Osteoblast (primary cell): Measurements from ENCODE around the gene ITGB5. TPM values are rescaled to one million over a fixed set of nuclear protein-coding genes. Genes with fewer than 3 reads are reported as not detected.
A peak's percentile ranks its signal among the peaks of the same experiment; 100 is the strongest.

ENCODE experiments used
- DNase-seq: peaks from one replicate; pipeline ENCODE4 v3.0.0; 2011; ENCODE audit warnings: low spot score, mixed read lengths; ENCODE audit not compliant: insufficient read length; ENCODE audit errors: missing footprints
- H2AFZ ChIP-seq: 2 replicates; pipeline ENCODE4 v1.6.0; 2011; ENCODE audit warnings: mild to moderate bottlenecking, low read length
- H3K27ac ChIP-seq: 2 replicates; pipeline ENCODE4 v1.5.1; 2011; ENCODE audit warnings: mild to moderate bottlenecking, low read depth, low read length, moderate library complexity
- H3K27me3 ChIP-seq: 2 replicates; pipeline ENCODE4 v1.6.0; 2012; ENCODE audit warnings: mild to moderate bottlenecking, control low read depth, inconsistent platforms, low read length, moderate library complexity; ENCODE audit not compliant: insufficient read depth
- H3K36me3 ChIP-seq: 2 replicates; pipeline ENCODE4 v1.5.1; 2011; ENCODE audit warnings: mild to moderate bottlenecking, low read length, control low read depth, moderate library complexity; ENCODE audit not compliant: insufficient read depth
- H3K4me1 ChIP-seq: 2 replicates; pipeline ENCODE4 v1.5.1; 2011; ENCODE audit warnings: mild to moderate bottlenecking, low read length, control low read depth, moderate library complexity; ENCODE audit not compliant: insufficient read depth
- H3K4me2 ChIP-seq: 2 replicates; pipeline ENCODE4 v1.6.0; 2011; ENCODE audit warnings: mild to moderate bottlenecking, low read length; ENCODE audit not compliant: insufficient read depth
- H3K4me3 ChIP-seq: fragments of 200-600 bp; sonication (generic); 3 replicates; pipeline ENCODE4 v1.5.1; 2012; ENCODE audit warnings: mild to moderate bottlenecking, low read length, inconsistent platforms; ENCODE audit not compliant: insufficient read depth
- H3K79me2 ChIP-seq: 2 replicates; pipeline ENCODE4 v1.6.0; 2012; ENCODE audit warnings: mild to moderate bottlenecking, low read length, control low read depth, inconsistent platforms; ENCODE audit not compliant: insufficient read depth
- H3K9me3 ChIP-seq: 2 replicates; pipeline ENCODE4 v1.5.1; 2011; ENCODE audit warnings: low read depth, low read length, control low read depth
- H4K20me1 ChIP-seq: 2 replicates; pipeline ENCODE4 v1.6.0; 2012; ENCODE audit warnings: mild to moderate bottlenecking, low read length, control low read depth; ENCODE audit not compliant: insufficient read depth
- total RNA-seq: library from RNA; depleted of rRNA; stranded (reverse); fragments of >200 nt; gene quantifications from 2 replicates; pipeline ENCODE4 v1.2.3, GENCODE V29; 2012
- TF ChIP-seq, protein P1 (sequence below): IDR thresholded peaks from 2 replicates; pipeline ENCODE4 v1.5.1; 2011; ENCODE audit warnings: mild to moderate bottlenecking, low read depth, low read length, moderate library complexity; ENCODE audit errors: extremely low read depth

The ITGB5 gene
- total RNA-seq, 1 donor: 433 TPM

DNA sequence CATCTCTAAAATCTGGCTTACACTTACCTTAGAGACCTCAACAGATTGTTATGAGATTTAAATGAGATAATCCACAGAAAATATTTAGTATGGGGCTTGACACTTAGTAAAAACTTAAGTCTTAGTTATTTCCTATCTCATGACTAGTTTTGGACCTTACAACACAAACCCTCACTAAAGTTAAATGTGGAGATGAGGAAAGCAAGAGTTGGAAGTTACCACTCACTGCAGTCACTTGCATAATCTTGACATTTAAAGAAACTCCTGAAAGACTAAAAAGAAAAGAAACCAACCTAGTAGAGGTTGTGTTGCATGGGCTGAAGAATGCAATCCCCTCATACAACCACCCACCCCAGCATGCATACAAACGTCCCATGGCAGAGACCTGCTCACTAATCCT, 40.1 kb downstream of the ITGB5 start:
- DNase-seq: no peak
- H3K27ac ChIP-seq: no peak overlapping the region
- peaks cover 45% of the 10 kb centered on the region for H3K4me1 ChIP-seq

DNA sequence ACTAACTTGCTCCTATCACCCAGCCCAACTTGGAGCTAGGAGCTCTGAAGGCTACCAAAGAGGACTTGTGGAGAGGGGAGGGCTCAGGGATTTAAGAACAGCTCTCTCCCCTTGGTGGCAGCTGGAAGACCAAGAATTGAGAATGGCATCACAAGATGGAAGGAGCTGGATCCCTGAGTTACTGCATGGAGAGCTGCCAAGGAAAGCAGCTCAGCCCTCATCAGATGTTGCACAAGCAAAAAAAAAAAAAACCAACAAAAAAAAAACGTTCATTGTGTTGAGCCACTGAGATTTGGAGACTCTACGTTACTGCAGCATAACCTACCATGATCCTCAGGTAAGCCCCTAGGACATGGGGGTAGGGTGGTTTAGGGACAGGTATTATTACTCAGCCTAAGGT, 41.0 kb downstream of the ITGB5 start:
- no peaks in the 10 kb centered on the region for H4K20me1 ChIP-seq
- H3K4me1 ChIP-seq: peaks cover 36% of the 10 kb centered on the region
- peak overlapping the region; percentile 86 for H3K27ac ChIP-seq
- H3K79me2 ChIP-seq: peaks cover 51% of the 10 kb centered on the region
- TF ChIP-seq, protein P1, sequence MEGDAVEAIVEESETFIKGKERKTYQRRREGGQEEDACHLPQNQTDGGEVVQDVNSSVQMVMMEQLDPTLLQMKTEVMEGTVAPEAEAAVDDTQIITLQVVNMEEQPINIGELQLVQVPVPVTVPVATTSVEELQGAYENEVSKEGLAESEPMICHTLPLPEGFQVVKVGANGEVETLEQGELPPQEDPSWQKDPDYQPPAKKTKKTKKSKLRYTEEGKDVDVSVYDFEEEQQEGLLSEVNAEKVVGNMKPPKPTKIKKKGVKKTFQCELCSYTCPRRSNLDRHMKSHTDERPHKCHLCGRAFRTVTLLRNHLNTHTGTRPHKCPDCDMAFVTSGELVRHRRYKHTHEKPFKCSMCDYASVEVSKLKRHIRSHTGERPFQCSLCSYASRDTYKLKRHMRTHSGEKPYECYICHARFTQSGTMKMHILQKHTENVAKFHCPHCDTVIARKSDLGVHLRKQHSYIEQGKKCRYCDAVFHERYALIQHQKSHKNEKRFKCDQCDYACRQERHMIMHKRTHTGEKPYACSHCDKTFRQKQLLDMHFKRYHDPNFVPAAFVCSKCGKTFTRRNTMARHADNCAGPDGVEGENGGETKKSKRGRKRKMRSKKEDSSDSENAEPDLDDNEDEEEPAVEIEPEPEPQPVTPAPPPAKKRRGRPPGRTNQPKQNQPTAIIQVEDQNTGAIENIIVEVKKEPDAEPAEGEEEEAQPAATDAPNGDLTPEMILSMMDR: no peak
- H2AFZ ChIP-seq: no peak overlapping the region
- no peaks in the 10 kb centered on the region for H3K9me3 ChIP-seq
- H3K36me3 ChIP-seq: peaks cover 44% of the 10 kb centered on the region
- no peak overlapping the region for H3K4me3 ChIP-seq
- peak overlapping the region; percentile 59 for H3K4me2 ChIP-seq
- H3K27me3 ChIP-seq: no peaks in the 10 kb centered on the region
- peak; percentile 93 for DNase-seq

More for the DNA sequence above, 40.1 kb downstream of the ITGB5 start:
- Histone ChIP-seq H3K4me3 (no peak overlapping the region), H3K36me3 (peaks cover 35% of the 10 kb centered on the region), H3K4me2 (no peak overlapping the region), H4K20me1 (no peaks in the 10 kb centered on the region), H3K9me3 (no peaks in the 10 kb centered on the region), H2AFZ (no peak overlapping the region), H3K27me3 (no peaks in the 10 kb centered on the region), H3K79me2 (peaks cover 50% of the 10 kb centered on the region)
- TF ChIP-seq, protein P1: no peak

DNA sequence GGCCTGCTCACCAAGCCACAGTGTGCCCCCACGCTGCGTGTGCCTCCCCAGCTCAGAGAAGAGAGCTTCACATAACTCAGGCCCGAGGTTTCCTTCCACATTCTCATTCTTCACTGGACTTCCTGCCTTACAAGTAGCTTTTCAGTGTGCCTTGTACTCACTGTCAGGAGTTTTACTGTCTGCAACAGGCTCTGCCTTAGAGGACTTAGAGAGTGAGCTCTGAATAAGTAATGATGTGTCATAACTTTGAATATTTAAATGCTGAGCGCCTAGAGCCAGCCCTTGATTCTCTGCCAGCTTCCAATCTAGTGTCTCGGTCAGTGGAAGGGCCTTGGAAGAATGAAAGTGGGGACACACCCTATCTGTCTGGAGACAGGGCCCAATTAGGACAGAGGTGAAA, 41.8 kb downstream of the ITGB5 start:
- H3K27ac ChIP-seq: peak overlapping the region; percentile 86
- peak overlapping the region; percentile 59 for H3K4me2 ChIP-seq
- no peaks in the 10 kb centered on the region for H3K27me3 ChIP-seq
- H2AFZ ChIP-seq: no peak overlapping the region
- no peak overlapping the region for H3K4me3 ChIP-seq
- no peaks in the 10 kb centered on the region for H3K9me3 ChIP-seq
- peaks cover 29% of the 10 kb centered on the region for H3K4me1 ChIP-seq
- no peaks in the 10 kb centered on the region for H4K20me1 ChIP-seq
- peak; percentile 94 for DNase-seq
- TF ChIP-seq, protein P1: no peak
- H3K79me2 ChIP-seq: peaks cover 54% of the 10 kb centered on the region
- H3K36me3 ChIP-seq: peaks cover 48% of the 10 kb centered on the region

DNA sequence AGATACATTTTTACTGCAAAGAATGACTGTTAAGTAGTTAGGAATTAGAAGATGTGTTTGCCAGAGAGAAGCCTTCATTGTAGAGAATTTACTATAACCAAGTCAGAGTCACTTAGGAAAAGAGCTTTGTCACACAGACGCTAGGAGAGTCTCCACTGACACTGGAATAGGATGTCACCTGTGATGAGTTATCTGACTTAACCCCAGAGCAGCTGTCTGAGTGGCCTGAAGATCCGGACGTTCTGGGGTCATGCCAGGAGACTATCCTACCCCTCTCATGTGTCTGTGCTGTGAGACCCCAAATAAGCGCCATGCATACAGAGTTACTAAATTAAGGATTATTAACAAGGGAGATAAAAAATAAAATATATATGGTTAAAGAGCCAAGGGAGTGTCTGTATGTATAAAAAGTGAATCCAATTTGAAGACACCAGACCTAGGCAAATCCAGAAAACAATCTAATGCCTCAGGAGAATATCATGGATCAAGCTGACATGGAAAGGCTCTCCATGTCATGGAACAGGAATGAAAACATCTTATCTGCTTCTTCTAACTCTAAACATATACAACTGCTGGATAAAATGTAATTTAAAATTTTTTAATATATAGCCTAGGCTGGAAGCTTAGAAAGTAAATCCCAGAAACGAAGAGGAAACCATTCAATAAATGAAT, 43.5 kb downstream of the ITGB5 start:
- DNase-seq: no peak
- peaks cover 49% of the 10 kb centered on the region for H3K79me2 ChIP-seq

More for the DNA sequence above, 43.5 kb downstream of the ITGB5 start:
- H3K27ac ChIP-seq: no peak overlapping the region
- peaks cover 28% of the 10 kb centered on the region for H3K4me1 ChIP-seq
- TF ChIP-seq, protein P1: no peak
- H4K20me1 ChIP-seq: no peaks in the 10 kb centered on the region
- H3K36me3 ChIP-seq: peaks cover 60% of the 10 kb centered on the region
- no peak overlapping the region for H3K4me2 ChIP-seq
- no peaks in the 10 kb centered on the region for H3K9me3 ChIP-seq
- no peaks in the 10 kb centered on the region for H3K27me3 ChIP-seq
- H2AFZ ChIP-seq: no peak overlapping the region
- H3K4me3 ChIP-seq: no peak overlapping the region
